AG08396 (cell line): ENCODE results near the gene HMCN1.
A peak's percentile ranks its signal among the peaks of the same experiment; 100 is the strongest.

ENCODE experiments used
- DNase-seq: peaks from one replicate; pipeline ENCODE4 v3.0.0; 2012; ENCODE audit warnings: low spot score, mixed read lengths

HMCN1 gene

DNA sequence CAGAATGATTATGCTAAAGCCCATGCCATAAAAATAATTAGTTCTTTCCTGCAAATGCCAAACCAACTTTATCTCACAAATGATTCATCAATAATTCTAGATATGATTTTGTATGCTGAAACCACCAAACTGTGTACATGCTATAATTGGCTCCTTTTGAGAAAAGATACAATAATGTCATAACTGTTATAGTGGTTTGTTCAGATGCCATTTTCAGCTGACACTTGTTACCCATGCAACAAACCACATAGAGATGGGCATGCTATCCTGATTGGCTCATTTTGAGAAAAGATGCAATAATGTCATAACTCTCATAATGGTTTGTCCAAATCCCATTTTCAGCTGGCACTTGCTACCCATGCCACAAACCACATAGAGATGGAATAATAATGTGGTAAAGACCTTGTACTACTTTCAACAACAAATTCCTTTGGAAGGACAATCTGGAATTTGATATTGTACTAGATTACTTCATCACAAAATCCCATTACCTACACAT, 357.1 kb downstream of the HMCN1 start:
- DNase-seq, result no peak

DNA sequence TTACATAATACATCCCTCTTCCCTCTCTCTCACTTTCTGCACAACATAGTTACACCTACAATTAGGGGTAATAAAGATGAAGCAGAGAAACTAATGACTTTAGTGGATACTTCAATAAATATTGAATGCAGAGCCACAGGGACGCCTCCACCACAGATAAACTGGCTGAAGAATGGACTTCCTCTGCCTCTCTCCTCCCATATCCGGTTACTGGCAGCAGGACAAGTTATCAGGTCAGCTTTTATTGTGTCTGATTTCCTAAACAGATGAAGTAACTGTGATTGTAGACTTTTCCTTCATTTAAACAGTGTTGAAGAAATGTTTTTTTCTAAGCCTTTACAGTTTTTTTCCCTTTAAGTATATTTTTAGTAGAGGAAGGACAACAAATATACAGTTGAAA, 359.2 kb downstream of the HMCN1 start:
- no peak for DNase-seq

DNA sequence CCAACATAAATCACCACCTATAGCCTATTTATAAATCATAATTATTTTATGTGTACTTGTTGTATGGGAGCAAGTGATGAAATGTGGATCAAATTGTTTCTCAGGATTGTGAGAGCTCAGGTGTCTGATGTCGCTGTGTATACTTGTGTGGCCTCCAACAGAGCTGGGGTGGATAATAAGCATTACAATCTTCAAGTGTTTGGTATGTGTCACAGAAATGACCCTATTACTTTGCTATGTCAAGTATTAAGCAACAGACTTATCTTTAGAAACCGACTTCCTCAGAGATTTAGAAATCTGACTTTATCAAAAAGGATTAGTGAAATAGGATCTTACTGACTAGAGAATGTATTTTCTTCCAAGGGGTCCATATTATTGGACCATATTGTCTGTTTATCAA, 360.0 kb downstream of the HMCN1 start:
- peak; percentile 18 for DNase-seq

DNA sequence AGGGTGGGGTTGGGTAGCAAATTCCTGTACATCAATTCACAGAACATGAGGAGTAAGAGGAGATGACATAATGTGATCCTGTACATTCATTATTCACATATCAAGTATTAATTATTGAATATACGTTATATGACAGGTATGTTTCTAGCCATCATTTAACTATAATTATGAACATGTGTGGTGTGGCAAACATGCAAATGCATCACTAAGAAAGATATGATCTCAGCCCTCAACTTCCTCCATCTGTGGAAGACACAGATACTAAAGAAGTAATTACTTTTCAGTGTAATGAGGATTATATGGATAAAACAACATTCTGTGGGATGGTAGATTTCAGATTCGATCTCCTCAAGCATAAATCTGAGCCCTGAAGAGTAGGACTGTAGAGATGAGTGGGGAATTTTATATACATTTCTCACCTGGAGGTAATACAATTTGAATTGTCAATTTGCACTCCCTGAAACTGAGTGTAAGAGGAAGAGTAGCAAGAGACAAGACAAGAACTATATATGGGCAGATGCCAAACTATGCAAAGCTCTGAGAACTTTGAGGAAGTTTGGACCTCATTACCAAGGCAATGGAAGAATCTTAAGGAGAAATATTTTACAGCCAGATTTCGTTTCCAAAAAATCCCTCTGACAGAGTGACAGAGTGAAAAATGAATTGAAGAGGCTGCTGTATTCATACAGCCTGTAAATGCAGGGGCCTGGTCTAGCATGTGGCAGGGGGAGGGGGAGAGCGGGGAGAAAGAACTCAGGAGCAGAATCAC, 365.3 kb downstream of the HMCN1 start:
- no peak for DNase-seq

DNA sequence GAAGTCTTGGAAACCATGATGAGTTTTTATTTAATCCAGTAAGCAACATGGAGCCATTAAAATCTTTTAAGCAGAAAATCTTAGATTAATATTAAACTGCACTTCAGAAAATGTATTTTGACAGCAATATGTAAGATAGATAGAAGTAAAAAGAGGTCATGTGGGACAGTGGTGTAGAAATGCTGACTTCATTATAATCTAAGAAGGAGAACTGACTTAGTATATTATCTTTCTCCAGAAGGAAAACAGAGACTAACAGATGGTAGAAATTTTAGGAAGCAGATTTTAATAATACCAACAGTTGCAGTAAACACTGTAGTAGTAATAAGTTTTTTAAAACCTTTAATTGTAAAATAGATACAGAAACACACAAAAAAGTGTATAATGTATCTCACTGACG, 367.9 kb downstream of the HMCN1 start:
- DNase-seq, result no peak

DNA sequence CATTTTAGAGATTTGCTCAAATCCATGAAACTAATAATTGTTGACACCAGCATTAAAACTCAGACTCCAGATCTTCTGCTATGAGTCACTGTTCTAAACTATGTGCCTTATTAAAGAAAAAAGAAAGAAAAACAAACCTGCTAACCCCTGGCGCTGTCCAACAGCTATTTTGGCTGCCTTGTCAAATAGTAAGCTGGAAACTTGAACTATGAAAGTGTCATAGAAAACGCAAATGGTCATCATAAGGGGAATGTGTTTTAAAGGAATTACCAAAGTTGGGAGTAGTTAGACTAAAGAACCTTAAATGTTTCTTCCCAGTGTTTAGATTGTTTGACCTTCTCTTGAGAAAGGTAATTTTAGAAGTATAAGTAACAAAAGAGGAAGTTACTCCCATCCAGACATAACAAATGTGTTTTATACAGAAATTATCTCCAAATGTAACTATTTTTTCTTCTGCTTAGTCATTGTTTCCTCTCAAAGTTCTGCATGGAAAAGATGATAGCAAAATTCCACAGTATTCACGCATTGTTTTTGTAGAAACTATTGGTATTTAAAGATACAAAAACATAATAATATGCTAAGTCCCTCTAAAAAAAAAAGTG, 368.5 kb downstream of the HMCN1 start:
- peak; percentile 46 for DNase-seq

DNA sequence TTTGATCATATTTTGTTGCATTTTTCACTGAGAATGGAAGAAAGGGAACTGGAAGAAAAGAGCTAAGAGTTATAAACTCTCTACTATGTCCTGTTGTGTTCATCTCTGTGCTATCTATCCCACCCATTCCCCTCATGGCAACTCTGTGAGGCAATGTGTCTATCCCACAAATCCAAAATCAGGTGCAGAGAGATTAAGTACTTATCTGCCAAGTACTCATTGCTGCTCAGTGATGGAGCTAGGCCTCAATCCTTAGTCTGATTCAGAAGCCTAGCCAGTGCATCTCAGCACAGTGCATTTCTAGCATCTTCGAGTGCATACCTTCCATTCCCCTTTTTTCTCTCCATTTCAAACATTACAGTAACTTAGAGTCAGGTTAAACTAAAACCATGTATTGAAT, 370.3 kb downstream of the HMCN1 start:
- DNase-seq, result no peak

DNA sequence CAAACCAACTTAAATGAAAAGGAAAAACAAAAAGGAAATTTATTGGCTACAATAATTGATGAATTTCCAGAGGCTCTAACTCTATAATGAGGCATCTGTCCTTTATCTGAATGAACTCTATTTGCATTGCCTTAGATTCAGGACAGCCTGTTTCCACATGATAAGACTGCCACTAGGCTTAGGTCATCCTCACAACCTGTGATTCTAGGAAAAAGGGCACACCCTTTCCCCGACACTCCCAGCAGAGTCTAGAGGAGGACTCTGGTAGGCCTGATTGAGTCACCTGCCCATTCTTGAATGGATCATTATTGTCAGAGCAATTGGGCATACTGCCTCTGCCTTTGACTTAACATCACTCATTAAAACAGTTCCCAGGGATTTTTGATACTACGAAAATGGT, 378.1 kb downstream of the HMCN1 start:
- DNase-seq, result no peak

DNA sequence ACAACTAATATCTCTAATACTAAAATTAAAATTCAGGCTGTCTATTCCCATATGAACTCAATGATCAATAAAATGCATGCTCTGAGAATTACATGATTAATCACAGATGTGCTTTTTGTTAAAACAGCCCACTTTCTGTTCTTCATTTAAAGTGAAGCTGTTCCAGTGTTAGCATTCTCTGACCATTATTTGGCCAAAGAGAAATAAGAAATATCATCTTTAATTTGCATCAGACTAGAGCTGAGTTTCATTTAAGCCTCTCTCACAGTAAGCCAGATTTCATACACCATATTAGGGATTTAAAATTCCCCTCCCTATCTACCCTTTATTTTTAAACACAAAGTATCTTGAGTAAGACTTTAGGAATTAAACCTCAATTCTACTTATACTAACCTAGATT, 379.3 kb downstream of the HMCN1 start:
- no peak for DNase-seq

DNA sequence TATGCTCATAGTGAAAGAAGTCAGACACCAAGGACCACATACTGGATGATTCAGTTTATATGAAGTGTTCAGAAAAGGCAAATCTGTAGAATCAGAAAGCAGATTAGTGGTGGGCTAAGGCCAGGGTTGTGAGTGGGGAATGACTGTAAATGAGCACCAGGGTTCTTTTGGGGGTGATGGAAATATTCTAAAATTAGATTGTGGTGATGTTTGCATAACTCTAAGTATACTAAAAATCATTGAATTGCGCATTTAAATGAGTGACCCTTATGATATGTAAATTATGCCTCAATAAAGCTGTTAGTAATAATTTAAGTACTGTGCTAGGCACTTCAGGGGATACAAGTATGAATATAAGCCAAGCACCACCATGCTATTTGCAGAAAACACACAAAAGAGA, 384.5 kb downstream of the HMCN1 start:
- DNase-seq, result no peak

DNA sequence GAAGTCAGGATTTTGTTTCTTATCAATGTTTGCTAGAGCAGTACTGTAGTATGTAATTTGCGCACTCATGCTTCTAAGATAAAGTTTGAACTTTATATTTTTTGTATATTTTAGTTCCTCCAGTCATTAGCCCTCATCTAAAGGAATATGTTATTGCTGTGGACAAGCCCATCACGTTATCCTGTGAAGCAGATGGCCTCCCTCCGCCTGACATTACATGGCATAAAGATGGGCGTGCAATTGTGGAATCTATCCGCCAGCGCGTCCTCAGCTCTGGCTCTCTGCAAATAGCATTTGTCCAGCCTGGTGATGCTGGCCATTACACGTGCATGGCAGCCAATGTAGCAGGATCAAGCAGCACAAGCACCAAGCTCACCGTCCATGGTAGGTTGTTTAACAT, 388.6 kb downstream of the HMCN1 start:
- DNase-seq, result no peak

DNA sequence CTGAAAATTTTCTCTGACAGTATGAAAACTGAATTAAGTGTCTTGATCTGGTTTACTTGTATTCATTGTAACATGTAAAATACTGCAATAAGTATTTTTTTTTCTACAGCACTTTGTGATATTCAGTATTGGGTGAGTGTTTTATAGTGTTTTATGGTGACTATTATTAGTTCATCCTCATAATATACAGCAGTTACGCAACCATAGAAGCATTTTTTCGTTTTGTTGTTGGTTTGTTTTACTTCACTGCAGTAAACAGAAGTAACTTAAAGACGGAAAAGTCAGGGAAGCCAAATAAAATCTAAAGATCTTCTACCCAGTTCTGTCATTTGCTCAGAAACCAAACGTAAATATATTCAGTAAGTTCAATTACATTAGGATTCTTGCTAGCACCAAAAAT, 390.8 kb downstream of the HMCN1 start:
- DNase-seq, result no peak

DNA sequence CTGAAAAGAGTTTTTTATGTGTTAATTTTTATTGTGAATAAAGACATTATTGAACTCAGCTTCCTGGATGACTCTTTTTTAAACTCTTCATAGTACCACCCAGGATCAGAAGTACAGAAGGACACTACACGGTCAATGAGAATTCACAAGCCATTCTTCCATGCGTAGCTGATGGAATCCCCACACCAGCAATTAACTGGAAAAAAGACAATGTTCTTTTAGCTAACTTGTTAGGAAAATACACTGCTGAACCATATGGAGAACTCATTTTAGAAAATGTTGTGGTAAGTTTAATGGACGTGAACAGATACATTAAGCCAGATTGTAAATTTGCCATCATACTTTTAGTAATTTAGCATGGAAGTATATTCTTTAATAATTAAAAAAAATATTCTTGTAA, 391.3 kb downstream of the HMCN1 start:
- no peak for DNase-seq

DNA sequence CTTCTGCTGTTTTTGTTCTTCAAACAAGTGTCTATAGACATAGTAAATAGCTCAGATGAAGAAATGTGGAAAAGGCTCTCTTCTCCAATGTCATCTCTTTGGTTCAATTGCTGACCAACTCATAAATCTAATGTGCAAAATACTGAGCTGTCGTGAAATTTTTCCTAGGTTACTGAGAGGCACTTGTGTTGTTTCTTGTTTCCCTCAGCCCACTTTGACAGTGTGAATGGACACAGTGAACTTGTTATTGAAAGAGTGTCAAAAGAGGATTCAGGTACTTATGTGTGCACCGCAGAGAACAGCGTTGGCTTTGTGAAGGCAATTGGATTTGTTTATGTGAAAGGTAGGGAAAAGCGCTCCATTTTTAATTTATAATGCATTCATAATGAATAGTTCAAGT, 395.6 kb downstream of the HMCN1 start:
- DNase-seq, result no peak

DNA sequence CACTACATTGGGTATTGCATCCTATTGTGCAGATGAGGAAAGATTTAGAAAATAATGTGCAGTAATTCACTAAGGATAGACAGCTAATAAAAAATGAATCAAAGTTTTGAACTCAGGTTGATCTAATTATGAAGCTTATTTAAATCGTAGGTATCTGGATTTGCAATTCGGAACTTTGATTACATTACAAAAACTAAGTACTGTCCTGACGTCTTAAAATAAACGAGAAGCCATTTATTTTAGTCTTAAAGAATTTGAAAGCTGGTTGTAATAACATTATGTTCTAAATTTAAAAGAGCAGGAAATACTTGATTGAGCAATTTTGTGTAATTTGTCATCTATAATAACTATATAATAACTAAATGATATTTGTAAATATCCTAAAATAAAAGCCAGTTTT, 404.9 kb downstream of the HMCN1 start:
- no peak for DNase-seq

DNA sequence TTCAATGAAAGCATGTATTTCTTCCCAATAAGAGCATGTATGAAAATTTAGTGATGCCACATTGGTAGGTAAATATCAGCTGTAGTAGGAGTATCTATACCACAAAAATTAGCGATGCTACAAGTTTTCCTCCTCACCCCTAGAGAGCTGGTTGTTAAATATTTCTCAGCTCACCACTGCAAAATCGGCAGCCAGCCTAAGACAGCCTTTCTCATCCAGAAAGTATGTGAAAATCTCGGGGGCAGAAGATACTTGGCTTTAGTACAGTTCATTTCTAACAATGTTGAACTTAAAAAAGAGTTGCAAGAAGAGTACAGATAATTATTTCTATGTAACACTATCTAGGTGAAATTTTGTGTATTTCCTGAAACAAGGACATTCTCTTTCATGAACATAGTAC, 405.5 kb downstream of the HMCN1 start:
- DNase-seq, result peak; percentile 40

DNA sequence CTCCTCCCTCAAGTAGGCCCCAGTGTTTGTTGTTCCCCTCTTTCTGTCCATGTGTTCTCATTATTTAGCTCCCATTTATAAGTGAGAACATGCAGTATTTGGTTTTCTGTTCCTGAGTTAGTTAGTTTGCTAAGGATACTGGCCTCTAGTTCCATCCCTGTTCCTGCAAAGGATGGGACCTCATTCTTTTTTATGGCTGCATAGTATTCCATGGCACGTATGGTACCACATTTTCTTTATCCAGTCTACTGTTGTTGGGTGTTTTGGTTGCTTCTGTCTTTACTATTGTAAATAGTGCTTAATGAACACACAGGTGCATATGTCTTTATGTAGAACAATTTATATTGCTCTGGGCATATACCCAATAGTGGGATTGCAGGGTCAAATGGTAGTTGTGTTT, 408.0 kb downstream of the HMCN1 start:
- no peak for DNase-seq

DNA sequence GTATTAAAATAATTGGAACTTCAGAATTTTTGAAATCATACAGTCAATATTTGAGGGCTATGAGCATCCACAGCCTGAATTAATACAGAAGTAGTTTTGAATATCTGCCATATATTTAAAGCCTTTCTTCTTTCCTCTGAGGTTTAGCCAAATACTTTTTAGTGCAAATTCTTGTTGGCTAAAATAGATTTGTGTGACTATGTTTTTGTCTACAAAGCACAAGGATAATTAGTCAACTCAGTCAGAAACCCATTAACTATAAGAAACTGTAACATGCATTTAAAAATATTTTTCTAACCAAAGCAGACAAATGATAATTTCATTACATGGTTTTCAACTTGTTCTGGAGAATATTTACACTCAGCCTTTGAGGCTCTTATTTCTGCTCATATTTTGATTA, 408.7 kb downstream of the HMCN1 start:
- DNase-seq, result no peak

DNA sequence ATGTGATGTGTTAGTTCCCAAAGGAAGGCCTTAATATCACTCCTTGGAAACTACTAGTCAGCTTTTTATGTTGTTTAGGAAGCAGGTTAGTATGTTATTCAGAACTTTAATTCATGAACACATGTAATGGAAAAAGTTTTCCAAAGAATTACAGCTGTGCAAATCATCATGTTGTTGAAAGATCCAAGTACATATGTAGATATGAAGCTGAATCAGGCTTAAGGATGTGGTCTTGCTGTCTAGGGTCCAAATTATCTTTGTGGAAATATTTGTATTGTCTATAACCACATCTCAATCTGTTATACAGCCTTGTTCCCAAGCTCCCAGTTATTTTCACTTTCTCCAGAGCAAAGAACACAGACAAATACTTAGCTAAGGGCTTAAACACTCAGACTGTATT, 409.3 kb downstream of the HMCN1 start:
- DNase-seq, result no peak

DNA sequence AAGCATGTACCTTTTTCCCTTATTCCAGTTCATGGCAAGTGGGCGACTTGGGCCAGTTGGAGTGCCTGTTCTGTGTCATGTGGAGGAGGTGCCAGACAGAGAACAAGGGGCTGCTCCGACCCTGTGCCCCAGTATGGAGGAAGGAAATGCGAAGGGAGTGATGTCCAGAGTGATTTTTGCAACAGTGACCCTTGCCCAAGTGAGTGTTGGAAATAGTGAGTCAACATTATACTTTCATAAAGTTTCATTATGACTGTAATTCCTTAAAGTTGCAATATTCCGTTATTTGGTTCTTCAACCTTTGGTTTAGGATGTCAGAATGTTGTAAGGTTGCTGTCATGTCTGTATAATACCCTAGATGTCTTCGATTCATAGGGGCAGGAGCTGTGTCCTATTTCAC, 410.3 kb downstream of the HMCN1 start:
- no peak for DNase-seq

DNA sequence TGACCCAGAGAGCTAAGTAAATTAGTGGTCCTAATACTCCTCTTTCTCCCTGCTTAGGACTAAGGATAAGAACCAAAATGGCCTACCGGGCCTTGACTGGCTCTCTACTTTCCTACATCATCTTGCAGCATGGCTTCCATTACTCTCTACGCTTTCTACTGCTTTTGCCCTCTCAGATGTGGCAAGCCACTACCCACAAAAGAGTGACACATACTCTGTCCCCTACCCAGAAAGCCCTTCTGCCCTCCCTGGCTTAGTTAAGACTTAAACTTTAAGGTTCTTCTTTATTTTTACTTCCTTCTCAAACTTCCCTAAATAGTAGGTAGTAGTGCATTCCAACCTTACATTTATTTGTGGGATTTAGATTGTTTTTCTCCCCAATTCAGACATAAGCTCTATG, 412.8 kb downstream of the HMCN1 start:
- DNase-seq, result no peak

DNA sequence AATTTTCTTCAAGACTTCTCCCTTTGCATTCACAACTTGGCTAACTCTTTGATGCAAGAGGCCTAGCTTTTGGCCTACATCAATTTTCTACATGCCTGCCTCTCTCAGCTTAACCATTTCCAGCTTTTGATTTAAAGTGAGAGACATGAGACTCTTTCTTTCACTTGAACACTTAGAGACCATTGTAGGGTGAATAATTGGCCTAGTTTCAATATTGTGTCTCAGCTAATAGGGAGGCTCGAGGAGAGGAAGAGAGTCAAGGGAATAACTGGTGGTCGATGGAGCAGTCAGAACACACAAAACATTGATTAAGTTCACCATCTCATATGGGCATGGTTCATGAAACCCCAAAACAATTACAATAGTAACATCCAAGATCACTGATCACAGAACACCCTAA, 415.4 kb downstream of the HMCN1 start:
- no peak for DNase-seq

DNA sequence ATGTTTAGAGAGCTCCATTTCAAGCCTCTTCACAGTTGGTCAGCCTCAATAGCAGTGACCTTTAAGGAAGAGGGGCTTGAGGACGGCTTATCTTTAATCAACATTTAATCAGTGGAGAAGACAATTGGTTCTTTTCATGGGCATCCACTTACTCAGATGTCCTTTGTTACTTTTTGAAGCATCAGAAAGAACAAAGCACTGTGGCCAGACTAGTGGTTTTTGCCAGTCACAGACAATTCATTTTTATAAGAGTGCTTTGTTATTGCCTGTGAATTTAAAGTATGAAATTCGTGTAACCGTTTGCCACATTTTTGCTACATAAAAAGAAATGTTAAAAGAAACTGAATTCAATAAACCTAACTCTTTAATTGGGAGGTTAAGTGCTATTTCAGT, 418.0 kb downstream of the HMCN1 start:
- no peak for DNase-seq

DNA sequence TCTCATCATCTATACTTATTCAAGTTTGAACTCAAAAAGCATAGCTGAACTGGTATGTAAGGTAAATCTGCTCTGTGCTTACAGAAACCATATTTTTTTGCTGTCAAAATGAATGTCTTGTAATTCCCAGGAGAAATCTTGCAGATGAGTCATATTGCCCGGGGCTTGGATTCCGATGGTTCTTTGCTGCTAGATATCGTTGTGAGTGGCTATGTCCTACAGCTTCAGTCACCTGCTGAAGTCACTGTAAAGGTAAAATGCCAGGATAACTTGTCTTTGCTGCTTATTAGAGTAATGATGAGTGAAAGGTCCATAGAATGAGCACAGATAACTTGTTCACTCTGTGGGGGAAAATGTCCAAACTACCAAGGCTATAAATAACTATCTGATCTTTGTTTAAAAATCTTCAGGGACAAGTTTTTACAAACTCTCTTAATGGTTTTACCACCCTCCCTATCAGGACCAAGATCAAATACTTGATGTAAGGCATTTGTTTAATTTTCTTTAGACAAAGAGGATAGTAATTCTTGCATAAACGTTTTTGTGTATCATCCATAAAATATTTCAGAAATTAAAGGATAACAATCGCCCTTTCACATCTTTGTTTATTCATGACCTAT, 418.5 kb downstream of the HMCN1 start:
- no peak for DNase-seq
